HEK293 (cell line): ENCODE results near the gene CNTNAP5.

Experiments used
- CTCF ChIA-PET: fragments of 350-600 bp; formaldehyde crosslinking; extraction: SDS; loops from one replicate; lab custom pipeline; 2021; ENCODE audit warnings: antibody characterized with exemption; lab: Yijun Ruan, JAX
- POLR2A ChIA-PET: fragments of 300-600 bp; formaldehyde crosslinking; extraction: SDS; loops from one replicate; lab custom pipeline; 2020; ENCODE audit warnings: antibody characterized with exemption, inconsistent platforms; lab: Yijun Ruan, JAX
- H3K27ac ChIP-seq: fragments of 200-500 bp; sonication (Bioruptor generic); 2 replicates; pipeline ENCODE4 v1.5.1; 2014; ENCODE audit warnings: low read depth, low read length, control low read depth, inconsistent platforms; ENCODE audit errors: extremely low read depth
- H3K36me3 ChIP-seq, 2 experiments: fragments of 200-500 bp in 1 of 2; sonication (Bioruptor generic) in 1 of 2; 1 replicate in 1 of 2; 2 replicates in 1 of 2; pipeline ENCODE4 v1.5.1; 2014 to 2017; ENCODE audit warnings: inconsistent platforms in 2 of 2, low read length in 2 of 2; ENCODE audit not compliant: control insufficient read depth in 2 of 2, insufficient read depth in 1 of 2
- H3K4me1 ChIP-seq: fragments of 200-500 bp; sonication (Bioruptor generic); 2 replicates; pipeline ENCODE4 v1.5.1; 2014; ENCODE audit warnings: mild to moderate bottlenecking, low read length, inconsistent platforms; ENCODE audit not compliant: control insufficient read depth, insufficient read depth
- H3K4me3 ChIP-seq: 2 replicates; pipeline ENCODE4 v1.5.1; 2011; ENCODE audit warnings: low read depth, mild to moderate bottlenecking, control low read depth, low read length, moderate library complexity
- H3K9me3 ChIP-seq: fragments of 200-500 bp; sonication (Bioruptor generic); 2 replicates; pipeline ENCODE4 v1.5.1; 2014; ENCODE audit warnings: low read depth, low read length, inconsistent platforms; ENCODE audit not compliant: control insufficient read depth, insufficient read depth
- BCL11A ChIP-seq: fragments of 450-650 bp; formaldehyde crosslinking; IDR thresholded peaks from 2 replicates; pipeline ENCODE4 v1.5.1; 2016; ENCODE audit warnings: low read depth, missing biosample characterization, missing genetic modification characterization
- ZBTB26 ChIP-seq: fragments of 450-650 bp; formaldehyde crosslinking; optimal IDR thresholded peaks from 2 replicates; pipeline ENCODE3; 2016; ENCODE audit warnings: missing biosample characterization, mild to moderate bottlenecking, missing genetic modification characterization
- ZNF211 ChIP-seq: fragments of 450-650 bp; formaldehyde crosslinking; IDR thresholded peaks from 2 replicates; pipeline ENCODE4 v1.5.1; 2016; ENCODE audit warnings: low read depth, missing biosample characterization, missing genetic modification characterization
- ZNF223 ChIP-seq: fragments of 450-650 bp; formaldehyde crosslinking; IDR thresholded peaks from 2 replicates; pipeline ENCODE4 v1.5.1; 2016; ENCODE audit warnings: missing biosample characterization, missing genetic modification characterization
- ZNF248 ChIP-seq: fragments of 450-650 bp; formaldehyde crosslinking; IDR thresholded peaks from 2 replicates; pipeline ENCODE4 v1.5.1; 2017; ENCODE audit warnings: missing biosample characterization, missing genetic modification characterization
- ZNF280D ChIP-seq: fragments of 450-650 bp; formaldehyde crosslinking; IDR thresholded peaks from 2 replicates; pipeline ENCODE4 v1.5.1; 2016; ENCODE audit warnings: missing biosample characterization, missing genetic modification characterization
- ZNF324 ChIP-seq: fragments of 450-650 bp; formaldehyde crosslinking; IDR thresholded peaks from 2 replicates; pipeline ENCODE4 v1.5.1; 2016; ENCODE audit warnings: missing biosample characterization, missing genetic modification characterization
- ZNF354C ChIP-seq: fragments of 450-650 bp; formaldehyde crosslinking; IDR thresholded peaks from 2 replicates; pipeline ENCODE4 v1.5.1; 2016; ENCODE audit warnings: missing biosample characterization, missing genetic modification characterization, low read depth, borderline replicate concordance
- ZNF404 ChIP-seq: fragments of 450-650 bp; formaldehyde crosslinking; IDR thresholded peaks from 2 replicates; pipeline ENCODE4 v1.5.1; 2017; ENCODE audit warnings: missing biosample characterization, missing genetic modification characterization
- ZNF488 ChIP-seq: fragments of 450-650 bp; formaldehyde crosslinking; IDR thresholded peaks from 2 replicates; pipeline ENCODE4 v1.5.1; 2016; ENCODE audit warnings: missing biosample characterization, missing genetic modification characterization
- ZNF530 ChIP-seq: fragments of 450-650 bp; formaldehyde crosslinking; IDR thresholded peaks from 2 replicates; pipeline ENCODE4 v1.5.1; 2016; ENCODE audit warnings: low read depth, missing biosample characterization, missing genetic modification characterization
- ZNF785 ChIP-seq: fragments of 450-650 bp; formaldehyde crosslinking; IDR thresholded peaks from 2 replicates; pipeline ENCODE4 v1.5.1; 2016; ENCODE audit warnings: missing biosample characterization, missing genetic modification characterization
- ZSCAN23 ChIP-seq: fragments of 450-650 bp; formaldehyde crosslinking; IDR thresholded peaks from 2 replicates; pipeline ENCODE4 v1.5.1; 2016; ENCODE audit warnings: missing biosample characterization, missing genetic modification characterization
- ZSCAN30 ChIP-seq: fragments of 450-650 bp; IDR thresholded peaks from 2 replicates; pipeline ENCODE4 v1.5.1; 2018; ENCODE audit warnings: missing biosample characterization, mild to moderate bottlenecking, missing genetic modification characterization, moderate library complexity
- TF ChIP-seq, protein P1 (sequence below): fragments of 450-650 bp; formaldehyde crosslinking; IDR thresholded peaks from 2 replicates; pipeline ENCODE4 v1.5.1; 2016; ENCODE audit warnings: missing biosample characterization, missing genetic modification characterization
- TF ChIP-seq, protein P2 (sequence below): fragments of 450-650 bp; formaldehyde crosslinking; IDR thresholded peaks from 2 replicates; pipeline ENCODE4 v1.5.1; 2016; ENCODE audit warnings: missing biosample characterization, missing genetic modification characterization
- TF ChIP-seq, protein P3 (sequence below): fragments of 450-650 bp; formaldehyde crosslinking; IDR thresholded peaks from 2 replicates; pipeline ENCODE4 v1.5.1; 2016; ENCODE audit warnings: missing biosample characterization, missing genetic modification characterization
- TF ChIP-seq, protein P4 (sequence below): fragments of 450-650 bp; formaldehyde crosslinking; IDR thresholded peaks from 2 replicates; pipeline ENCODE4 v1.5.1; 2017; ENCODE audit warnings: missing biosample characterization, missing genetic modification characterization
- TF ChIP-seq, protein P5 (sequence below): fragments of 450-650 bp; formaldehyde crosslinking; IDR thresholded peaks from 2 replicates; pipeline ENCODE4 v1.5.1; 2016; ENCODE audit warnings: missing biosample characterization, missing genetic modification characterization

Gene CNTNAP5

GRCh38 chr2:124309563-124310138 lies 284.6 kb downstream of the CNTNAP5 start:
- POLR2A ChIA-PET, result no interaction called here
- H3K27ac ChIP-seq, result no peak overlapping the region
- TF ChIP-seq ZNF223 (tag by site-specific recombination) (no peak), ZNF324 (no peak), ZNF404 (tag by site-specific recombination) (no peak), ZNF248 (no peak), ZNF530 (tag by site-specific recombination) (no peak), ZNF280D (no peak), ZNF354C (tag by site-specific recombination) (no peak), ZNF211 (tag by site-specific recombination) (no peak), ZSCAN30 (tag by site-specific recombination) (no peak), BCL11A (no peak)
- TF ChIP-seq, protein P1, sequence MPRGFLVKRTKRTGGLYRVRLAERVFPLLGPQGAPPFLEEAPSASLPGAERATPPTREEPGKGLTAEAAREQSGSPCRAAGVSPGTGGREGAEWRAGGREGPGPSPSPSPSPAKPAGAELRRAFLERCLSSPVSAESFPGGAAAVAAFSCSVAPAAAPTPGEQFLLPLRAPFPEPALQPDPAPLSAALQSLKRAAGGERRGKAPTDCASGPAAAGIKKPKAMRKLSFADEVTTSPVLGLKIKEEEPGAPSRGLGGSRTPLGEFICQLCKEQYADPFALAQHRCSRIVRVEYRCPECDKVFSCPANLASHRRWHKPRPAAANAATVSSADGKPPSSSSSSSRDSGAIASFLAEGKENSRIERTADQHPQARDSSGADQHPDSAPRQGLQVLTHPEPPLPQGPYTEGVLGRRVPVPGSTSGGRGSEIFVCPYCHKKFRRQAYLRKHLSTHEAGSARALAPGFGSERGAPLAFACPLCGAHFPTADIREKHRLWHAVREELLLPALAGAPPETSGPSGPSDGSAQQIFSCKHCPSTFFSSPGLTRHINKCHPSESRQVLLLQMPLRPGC (tag by site-specific recombination), result no peak
- TF ChIP-seq, protein P2, sequence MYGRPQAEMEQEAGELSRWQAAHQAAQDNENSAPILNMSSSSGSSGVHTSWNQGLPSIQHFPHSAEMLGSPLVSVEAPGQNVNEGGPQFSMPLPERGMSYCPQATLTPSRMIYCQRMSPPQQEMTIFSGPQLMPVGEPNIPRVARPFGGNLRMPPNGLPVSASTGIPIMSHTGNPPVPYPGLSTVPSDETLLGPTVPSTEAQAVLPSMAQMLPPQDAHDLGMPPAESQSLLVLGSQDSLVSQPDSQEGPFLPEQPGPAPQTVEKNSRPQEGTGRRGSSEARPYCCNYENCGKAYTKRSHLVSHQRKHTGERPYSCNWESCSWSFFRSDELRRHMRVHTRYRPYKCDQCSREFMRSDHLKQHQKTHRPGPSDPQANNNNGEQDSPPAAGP (tag by site-specific recombination), result no peak
- TF ChIP-seq, protein P3, sequence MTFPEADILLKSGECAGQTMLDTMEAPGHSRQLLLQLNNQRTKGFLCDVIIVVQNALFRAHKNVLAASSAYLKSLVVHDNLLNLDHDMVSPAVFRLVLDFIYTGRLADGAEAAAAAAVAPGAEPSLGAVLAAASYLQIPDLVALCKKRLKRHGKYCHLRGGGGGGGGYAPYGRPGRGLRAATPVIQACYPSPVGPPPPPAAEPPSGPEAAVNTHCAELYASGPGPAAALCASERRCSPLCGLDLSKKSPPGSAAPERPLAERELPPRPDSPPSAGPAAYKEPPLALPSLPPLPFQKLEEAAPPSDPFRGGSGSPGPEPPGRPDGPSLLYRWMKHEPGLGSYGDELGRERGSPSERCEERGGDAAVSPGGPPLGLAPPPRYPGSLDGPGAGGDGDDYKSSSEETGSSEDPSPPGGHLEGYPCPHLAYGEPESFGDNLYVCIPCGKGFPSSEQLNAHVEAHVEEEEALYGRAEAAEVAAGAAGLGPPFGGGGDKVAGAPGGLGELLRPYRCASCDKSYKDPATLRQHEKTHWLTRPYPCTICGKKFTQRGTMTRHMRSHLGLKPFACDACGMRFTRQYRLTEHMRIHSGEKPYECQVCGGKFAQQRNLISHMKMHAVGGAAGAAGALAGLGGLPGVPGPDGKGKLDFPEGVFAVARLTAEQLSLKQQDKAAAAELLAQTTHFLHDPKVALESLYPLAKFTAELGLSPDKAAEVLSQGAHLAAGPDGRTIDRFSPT (tag by site-specific recombination), result no peak

GRCh38 chr2:124310671-124311070 lies 285.6 kb downstream of the CNTNAP5 start:
- ChIA-PET CTCF (no interaction called here), POLR2A (no interaction called here)
- no peaks in the 10 kb centered on the region for H3K4me1 ChIP-seq
- no peaks in the 10 kb centered on the region for H3K36me3 ChIP-seq
- no peak overlapping the region for H3K4me3 ChIP-seq
- H3K27ac ChIP-seq, result no peak overlapping the region
- H3K9me3 ChIP-seq, result no peaks in the 10 kb centered on the region
- TF ChIP-seq, protein P4, sequence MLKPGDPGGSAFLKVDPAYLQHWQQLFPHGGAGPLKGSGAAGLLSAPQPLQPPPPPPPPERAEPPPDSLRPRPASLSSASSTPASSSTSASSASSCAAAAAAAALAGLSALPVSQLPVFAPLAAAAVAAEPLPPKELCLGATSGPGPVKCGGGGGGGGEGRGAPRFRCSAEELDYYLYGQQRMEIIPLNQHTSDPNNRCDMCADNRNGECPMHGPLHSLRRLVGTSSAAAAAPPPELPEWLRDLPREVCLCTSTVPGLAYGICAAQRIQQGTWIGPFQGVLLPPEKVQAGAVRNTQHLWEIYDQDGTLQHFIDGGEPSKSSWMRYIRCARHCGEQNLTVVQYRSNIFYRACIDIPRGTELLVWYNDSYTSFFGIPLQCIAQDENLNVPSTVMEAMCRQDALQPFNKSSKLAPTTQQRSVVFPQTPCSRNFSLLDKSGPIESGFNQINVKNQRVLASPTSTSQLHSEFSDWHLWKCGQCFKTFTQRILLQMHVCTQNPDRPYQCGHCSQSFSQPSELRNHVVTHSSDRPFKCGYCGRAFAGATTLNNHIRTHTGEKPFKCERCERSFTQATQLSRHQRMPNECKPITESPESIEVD (tag by site-specific recombination), result no peak
- TF ChIP-seq ZSCAN23, result no peak
- TF ChIP-seq ZBTB26 (tag by site-specific recombination), result no peak
- TF ChIP-seq, protein P5, sequence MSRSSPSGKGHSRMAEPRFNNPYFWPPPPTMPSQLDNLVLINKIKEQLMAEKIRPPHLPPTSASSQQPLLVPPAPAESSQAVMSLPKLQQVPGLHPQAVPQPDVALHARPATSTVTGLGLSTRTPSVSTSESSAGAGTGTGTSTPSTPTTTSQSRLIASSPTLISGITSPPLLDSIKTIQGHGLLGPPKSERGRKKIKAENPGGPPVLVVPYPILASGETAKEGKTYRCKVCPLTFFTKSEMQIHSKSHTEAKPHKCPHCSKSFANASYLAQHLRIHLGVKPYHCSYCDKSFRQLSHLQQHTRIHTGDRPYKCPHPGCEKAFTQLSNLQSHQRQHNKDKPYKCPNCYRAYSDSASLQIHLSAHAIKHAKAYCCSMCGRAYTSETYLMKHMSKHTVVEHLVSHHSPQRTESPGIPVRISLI (tag by site-specific recombination), result no peak
- TF ChIP-seq ZNF785 (tag by site-specific recombination), result no peak
- TF ChIP-seq ZNF488 (tag by site-specific recombination), result no peak

More at GRCh38 chr2:124309563-124310138, 284.6 kb downstream of the CNTNAP5 start:
- Histone ChIP-seq H3K36me3 (no peaks in the 10 kb centered on the region), H3K4me3 (no peak overlapping the region), H3K9me3 (no peaks in the 10 kb centered on the region), H3K4me1 (no peaks in the 10 kb centered on the region)
- CTCF ChIA-PET, result interaction anchor here (0.6 kb wide), 1 partner anchor 16 kb away, joined by 4 read pairs; no protein-coding TSS in a partner anchor
